BLaER1 (cell line): ENCODE results near the gene ELP2.
A peak's percentile ranks its signal among the peaks of the same experiment; 100 is the strongest.
"Not testable (repeated sequence)": the region's sequence is repeated elsewhere in the genome, so short reads cannot be mapped to it uniquely, and the experiment has no call there.

Source experiments
- H3K27ac ChIP-seq: shearing (Covaris generic); formaldehyde crosslinking; 2 replicates; pipeline ENCODE4 v1.8.1; 2022
- H3K27me3 ChIP-seq: shearing (Covaris generic); formaldehyde crosslinking; 2 replicates; pipeline ENCODE4 v1.8.1; 2022
- H3K36me3 ChIP-seq: shearing (Covaris generic); formaldehyde crosslinking; 2 replicates; pipeline ENCODE4 v1.8.1; 2022
- H3K4me1 ChIP-seq: shearing (Covaris generic); formaldehyde crosslinking; 2 replicates; pipeline ENCODE4 v1.8.1; 2022
- H3K4me2 ChIP-seq: shearing (Covaris generic); formaldehyde crosslinking; 2 replicates; pipeline ENCODE4 v1.8.1; 2022
- H3K4me3 ChIP-seq: shearing (Covaris generic); formaldehyde crosslinking; 2 replicates; pipeline ENCODE4 v1.8.1; 2022
- H3K9ac ChIP-seq: shearing (Covaris generic); formaldehyde crosslinking; 2 replicates; pipeline ENCODE4 v1.8.1; 2022
- H3K9me3 ChIP-seq: shearing (Covaris generic); formaldehyde crosslinking; 2 replicates; pipeline ENCODE4 v1.8.1; 2022
- H4K20me1 ChIP-seq: shearing (Covaris generic); formaldehyde crosslinking; 2 replicates; pipeline ENCODE4 v1.8.1; 2022
- Cebpa-rat ChIP-seq: shearing (Covaris generic); IDR thresholded peaks from 2 replicates; pipeline ENCODE4 v1.8.1; 2022

ELP2 gene

GRCh38 chr18:36196238-36196995, 66.7 kb downstream of the ELP2 start:
- Histone ChIP-seq H3K27me3 (no peaks in the 10 kb centered on the region), H3K27ac (no peak overlapping the region), H3K36me3 (no peaks in the 10 kb centered on the region), H3K4me3 (no peak overlapping the region), H4K20me1 (no peaks in the 10 kb centered on the region), H3K9ac (no peak overlapping the region), H3K4me2 (no peak overlapping the region), H3K9me3 (no peaks in the 10 kb centered on the region), H3K4me1 (no peaks in the 10 kb centered on the region)
- no peak for TF ChIP-seq Cebpa-rat

GRCh38 chr18:36197511-36198166, 67.9 kb downstream of the ELP2 start:
- H3K9me3 ChIP-seq = no peaks in the 10 kb centered on the region
- H4K20me1 ChIP-seq = no peaks in the 10 kb centered on the region
- H3K4me3 ChIP-seq = no peak overlapping the region
- no peaks in the 10 kb centered on the region for H3K36me3 ChIP-seq
- H3K27me3 ChIP-seq = no peaks in the 10 kb centered on the region
- H3K4me1 ChIP-seq = no peaks in the 10 kb centered on the region
- H3K27ac ChIP-seq = no peak overlapping the region
- H3K4me2 ChIP-seq = no peak overlapping the region
- TF ChIP-seq Cebpa-rat = no peak
- H3K9ac ChIP-seq = no peak overlapping the region

GRCh38 chr18:36199691-36200295, 70.1 kb downstream of the ELP2 start:
- Histone ChIP-seq H3K27me3 (no peaks in the 10 kb centered on the region), H3K27ac (no peak overlapping the region), H3K36me3 (no peaks in the 10 kb centered on the region), H3K9me3 (no peaks in the 10 kb centered on the region), H3K4me2 (no peak overlapping the region), H3K4me1 (no peaks in the 10 kb centered on the region), H3K9ac (no peak overlapping the region), H4K20me1 (no peaks in the 10 kb centered on the region), H3K4me3 (no peak overlapping the region)
- TF ChIP-seq Cebpa-rat = no peak

GRCh38 chr18:36200354-36200771, 70.7 kb downstream of the ELP2 start:
- H3K4me1 ChIP-seq = no peaks in the 10 kb centered on the region
- no peak overlapping the region for H3K4me2 ChIP-seq
- no peaks in the 10 kb centered on the region for H3K36me3 ChIP-seq
- no peak overlapping the region for H3K4me3 ChIP-seq
- no peaks in the 10 kb centered on the region for H3K9me3 ChIP-seq
- no peaks in the 10 kb centered on the region for H4K20me1 ChIP-seq
- no peak overlapping the region for H3K27ac ChIP-seq
- no peak overlapping the region for H3K9ac ChIP-seq
- H3K27me3 ChIP-seq = no peaks in the 10 kb centered on the region
- no peak for TF ChIP-seq Cebpa-rat

- H3K4me1 ChIP-seq = no peaks in the 10 kb centered on the region
- no peaks in the 10 kb centered on the region for H3K9me3 ChIP-seq
- no peak overlapping the region for H3K4me2 ChIP-seq
- no peaks in the 10 kb centered on the region for H3K27me3 ChIP-seq
- H3K27ac ChIP-seq = no peak overlapping the region
- TF ChIP-seq Cebpa-rat = no peak
- no peaks in the 10 kb centered on the region for H4K20me1 ChIP-seq
- no peak overlapping the region for H3K9ac ChIP-seq
- H3K4me3 ChIP-seq = no peak overlapping the region
- H3K36me3 ChIP-seq = no peaks in the 10 kb centered on the region
These were observed 72.1 kb downstream of the ELP2 start for GRCh38 chr18:36201765-36202164.

- no peak overlapping the region for H3K27ac ChIP-seq
- H3K27me3 ChIP-seq = no peaks in the 10 kb centered on the region
- TF ChIP-seq Cebpa-rat = no peak
- no peak overlapping the region for H3K4me2 ChIP-seq
- peaks cover 8% of the 10 kb centered on the region; the same call in 1 of the 2 replicates for H3K9me3 ChIP-seq
- no peak overlapping the region for H3K4me3 ChIP-seq
- H3K36me3 ChIP-seq = no peaks in the 10 kb centered on the region
- H4K20me1 ChIP-seq = no peaks in the 10 kb centered on the region
- no peaks in the 10 kb centered on the region for H3K4me1 ChIP-seq
- H3K9ac ChIP-seq = no peak overlapping the region
These were observed 73.7 kb downstream of the ELP2 start for GRCh38 chr18:36203360-36203895.

- no peaks in the 10 kb centered on the region for H3K36me3 ChIP-seq
- peaks cover 8% of the 10 kb centered on the region; the same call in 1 of the 2 replicates for H3K9me3 ChIP-seq
- no peaks in the 10 kb centered on the region for H3K4me1 ChIP-seq
- no peak overlapping the region for H3K9ac ChIP-seq
- no peaks in the 10 kb centered on the region for H3K27me3 ChIP-seq
- H3K4me2 ChIP-seq = no peak overlapping the region
- TF ChIP-seq Cebpa-rat = no peak
- no peaks in the 10 kb centered on the region for H4K20me1 ChIP-seq
- no peak overlapping the region for H3K4me3 ChIP-seq
- no peak overlapping the region for H3K27ac ChIP-seq
These were observed 75.5 kb downstream of the ELP2 start for GRCh38 chr18:36205166-36205565.

- Histone ChIP-seq H3K4me2 (no peak overlapping the region), H3K27me3 (no peaks in the 10 kb centered on the region), H3K27ac (no peak overlapping the region), H3K4me1 (peaks cover 12% of the 10 kb centered on the region), H3K9ac (no peak overlapping the region), H3K4me3 (no peak overlapping the region), H4K20me1 (no peaks in the 10 kb centered on the region), H3K36me3 (no peaks in the 10 kb centered on the region), H3K9me3 (peaks cover 8% of the 10 kb centered on the region; the same call in 1 of the 2 replicates)
- no peak for TF ChIP-seq Cebpa-rat
These were observed 77.6 kb downstream of the ELP2 start for GRCh38 chr18:36207303-36207702.

GRCh38 chr18:36207969-36208368, 78.3 kb downstream of the ELP2 start:
- H3K36me3 ChIP-seq, H4K20me1 ChIP-seq, H3K27me3 ChIP-seq, H3K4me2 ChIP-seq, H3K4me3 ChIP-seq, H3K9me3 ChIP-seq, H3K9ac ChIP-seq, H3K27ac ChIP-seq: not testable (repeated sequence)
- peaks cover 17% of the 10 kb centered on the region for H3K4me1 ChIP-seq

- Histone ChIP-seq H3K4me1 (peaks cover 17% of the 10 kb centered on the region), H3K4me3 (no peak overlapping the region), H3K4me2 (peak overlapping the region; percentile 26; the same call in 1 of the 2 replicates), H3K9ac (no peak overlapping the region), H4K20me1 (no peaks in the 10 kb centered on the region), H3K36me3 (no peaks in the 10 kb centered on the region), H3K27ac (no peak overlapping the region), H3K9me3 (peaks cover 8% of the 10 kb centered on the region; the same call in 1 of the 2 replicates), H3K27me3 (no peaks in the 10 kb centered on the region)
- TF ChIP-seq Cebpa-rat = no peak
These were observed 81.9 kb downstream of the ELP2 start for GRCh38 chr18:36211612-36212065.
